NB4 (cell line): ENCODE data around the gene ECHDC3.

Experiments used
- DNase-seq: peaks from one replicate; pipeline ENCODE4 v3.0.0; 2010; ENCODE audit warnings: low read depth
- H3K4me3 ChIP-seq: one replicate; pipeline ENCODE4 v1.5.1; 2011; ENCODE audit warnings: mild to moderate bottlenecking, low read depth, low read length, moderate library complexity
- MYC ChIP-seq: IDR thresholded peaks from 2 replicates; pipeline ENCODE4 v1.6.1; 2011; ENCODE audit warnings: low read depth, low read length
- POLR2A ChIP-seq: IDR thresholded peaks from 2 replicates; pipeline ENCODE4 v1.6.1; 2011; ENCODE audit warnings: mild to moderate bottlenecking; ENCODE audit not compliant: insufficient read length; ENCODE audit errors: extremely low read depth
- TF ChIP-seq, protein P1 (sequence below): IDR thresholded peaks from one replicate; pipeline ENCODE4 v1.5.1; 2012; ENCODE audit warnings: low read depth, low read length
- TF ChIP-seq, protein P2 (sequence below): IDR thresholded peaks from 2 replicates; pipeline ENCODE4 v1.6.1; 2011; ENCODE audit warnings: low read depth, low read length

The ECHDC3 gene

DNA sequence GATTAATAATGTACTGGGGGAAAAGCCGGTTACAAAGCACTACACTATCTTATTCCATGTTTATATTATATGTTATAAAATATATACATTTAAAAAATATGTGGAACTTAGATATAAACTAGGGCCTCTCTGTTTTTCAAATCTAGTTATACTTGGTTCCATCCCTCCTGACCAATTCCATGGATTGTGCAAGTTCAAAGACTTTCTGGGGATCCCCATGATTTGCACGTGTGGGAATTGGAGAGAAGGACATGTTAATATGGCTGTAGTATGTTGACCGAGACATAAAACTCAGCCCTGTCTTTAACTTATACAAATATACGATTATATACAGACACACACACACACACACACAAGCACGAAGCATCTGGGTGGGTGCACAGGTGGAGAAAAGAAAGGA is 18.8 kb upstream of the ECHDC3 start:
- H3K4me3 ChIP-seq = no peak overlapping the region
- TF ChIP-seq, protein P1, sequence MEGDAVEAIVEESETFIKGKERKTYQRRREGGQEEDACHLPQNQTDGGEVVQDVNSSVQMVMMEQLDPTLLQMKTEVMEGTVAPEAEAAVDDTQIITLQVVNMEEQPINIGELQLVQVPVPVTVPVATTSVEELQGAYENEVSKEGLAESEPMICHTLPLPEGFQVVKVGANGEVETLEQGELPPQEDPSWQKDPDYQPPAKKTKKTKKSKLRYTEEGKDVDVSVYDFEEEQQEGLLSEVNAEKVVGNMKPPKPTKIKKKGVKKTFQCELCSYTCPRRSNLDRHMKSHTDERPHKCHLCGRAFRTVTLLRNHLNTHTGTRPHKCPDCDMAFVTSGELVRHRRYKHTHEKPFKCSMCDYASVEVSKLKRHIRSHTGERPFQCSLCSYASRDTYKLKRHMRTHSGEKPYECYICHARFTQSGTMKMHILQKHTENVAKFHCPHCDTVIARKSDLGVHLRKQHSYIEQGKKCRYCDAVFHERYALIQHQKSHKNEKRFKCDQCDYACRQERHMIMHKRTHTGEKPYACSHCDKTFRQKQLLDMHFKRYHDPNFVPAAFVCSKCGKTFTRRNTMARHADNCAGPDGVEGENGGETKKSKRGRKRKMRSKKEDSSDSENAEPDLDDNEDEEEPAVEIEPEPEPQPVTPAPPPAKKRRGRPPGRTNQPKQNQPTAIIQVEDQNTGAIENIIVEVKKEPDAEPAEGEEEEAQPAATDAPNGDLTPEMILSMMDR = no peak
- TF ChIP-seq POLR2A = no peak
- no peak for TF ChIP-seq MYC
- TF ChIP-seq, protein P2, sequence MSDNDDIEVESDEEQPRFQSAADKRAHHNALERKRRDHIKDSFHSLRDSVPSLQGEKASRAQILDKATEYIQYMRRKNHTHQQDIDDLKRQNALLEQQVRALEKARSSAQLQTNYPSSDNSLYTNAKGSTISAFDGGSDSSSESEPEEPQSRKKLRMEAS = no peak
- DNase-seq = no peak

DNA sequence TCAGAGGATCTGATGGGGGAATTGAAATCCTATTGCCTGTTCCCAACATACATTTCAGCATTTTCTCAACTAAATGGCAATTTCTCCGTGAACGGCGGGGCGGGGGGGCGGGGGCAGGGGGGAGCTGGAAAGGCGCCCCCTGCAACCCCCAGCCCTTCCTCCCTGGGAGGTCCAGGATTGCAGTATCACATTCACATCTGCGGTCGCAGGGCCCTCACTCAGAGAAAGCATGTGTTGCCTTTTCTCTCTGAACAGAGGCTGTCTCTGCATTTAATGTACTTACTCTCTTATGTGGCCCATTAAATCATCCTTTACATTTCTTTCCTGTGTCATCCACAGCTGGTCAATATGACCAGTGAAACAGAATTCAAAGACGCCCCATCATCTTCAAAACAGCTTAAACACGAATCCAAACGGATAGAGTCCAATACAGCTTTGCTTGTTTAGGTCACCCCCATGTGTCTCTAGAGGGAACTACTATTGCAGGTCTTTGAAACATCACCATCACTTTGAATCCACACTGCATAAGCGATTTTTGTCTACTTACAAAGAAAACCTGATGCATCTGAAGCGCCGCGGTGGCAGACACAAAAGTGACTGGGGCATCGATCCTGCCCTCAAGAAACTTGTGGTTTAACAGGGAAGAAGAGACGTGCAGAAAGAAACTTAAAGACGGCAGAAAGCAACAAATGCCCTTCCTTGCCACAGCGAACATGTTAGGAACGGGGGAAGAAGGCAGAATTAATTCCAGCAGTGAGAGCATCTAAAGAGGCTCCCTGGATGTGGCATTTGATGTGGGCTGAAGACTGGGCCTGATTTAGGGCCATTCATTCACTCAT is 17.0 kb upstream of the ECHDC3 start:
- peak; percentile 54 for DNase-seq
- H3K4me3 ChIP-seq = no peak overlapping the region
- TF ChIP-seq, protein P2 = no peak
- TF ChIP-seq POLR2A (no peak), MYC (no peak)
- TF ChIP-seq, protein P1 = peak; percentile 30

DNA sequence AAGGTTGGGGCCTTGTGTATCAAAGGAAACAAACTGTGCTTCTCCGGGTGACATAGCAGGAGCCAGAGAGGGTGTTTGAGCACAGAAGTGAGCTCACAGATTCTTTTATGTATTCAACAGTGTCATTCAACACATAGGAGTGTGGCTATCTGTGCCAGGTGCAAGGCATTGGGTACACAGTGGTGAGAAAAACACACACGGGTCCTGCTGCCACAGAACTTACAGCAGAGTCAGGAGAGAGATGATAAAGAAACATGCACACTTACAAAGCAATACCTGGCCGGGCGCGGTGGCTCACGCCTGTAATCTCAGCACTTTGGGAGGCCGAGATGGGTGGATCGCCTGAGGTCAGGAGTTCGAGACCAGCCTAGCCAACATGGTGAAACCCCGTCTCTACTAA is 16.3 kb upstream of the ECHDC3 start:
- TF ChIP-seq, protein P1 = no peak
- TF ChIP-seq POLR2A (no peak), MYC (no peak)
- TF ChIP-seq, protein P2 = no peak
- no peak for DNase-seq
- H3K4me3 ChIP-seq = no peak overlapping the region

DNA sequence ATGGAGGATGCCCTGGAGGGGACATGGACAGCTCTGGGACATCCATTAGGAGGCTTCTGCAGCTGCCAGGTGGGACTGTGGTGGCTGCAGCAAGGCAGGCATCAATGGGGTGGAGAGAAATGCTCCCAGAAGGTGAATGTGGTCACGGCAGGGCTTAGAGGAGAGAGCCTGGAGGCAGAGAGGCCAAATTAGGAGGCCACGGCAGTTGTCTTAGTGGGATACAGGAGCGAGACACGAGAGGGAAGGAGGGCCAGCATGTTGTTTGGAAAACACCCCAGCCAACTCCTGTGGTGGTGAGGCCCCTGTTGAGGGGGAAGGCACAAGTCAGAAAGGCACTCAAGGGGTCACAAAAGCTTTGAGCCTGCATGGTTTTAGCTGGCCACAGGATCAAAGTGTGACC is 14.6 kb upstream of the ECHDC3 start:
- DNase-seq = no peak
- H3K4me3 ChIP-seq = no peak overlapping the region
- TF ChIP-seq, protein P2 = no peak
- TF ChIP-seq POLR2A = no peak
- TF ChIP-seq, protein P1 = no peak
- TF ChIP-seq MYC = no peak

DNA sequence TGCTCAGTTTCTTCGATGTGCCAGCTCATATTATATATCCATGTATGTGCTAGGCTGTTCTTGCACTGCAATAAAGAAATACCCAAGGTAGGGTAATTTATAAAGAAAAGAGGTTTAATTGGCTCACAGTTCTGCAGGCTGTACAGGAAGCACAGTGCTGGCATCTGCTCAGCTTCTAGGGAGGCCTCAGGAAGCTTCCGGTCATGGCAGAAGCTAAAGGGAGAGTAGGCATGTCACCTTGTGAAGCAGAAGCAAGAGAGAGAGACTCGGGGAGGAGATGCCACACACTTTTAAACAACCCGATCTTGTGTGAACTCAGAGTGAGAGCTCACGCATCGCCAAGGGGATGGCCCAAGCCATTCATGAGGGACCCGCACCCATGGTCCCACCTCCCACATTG is 13.8 kb upstream of the ECHDC3 start:
- no peak for DNase-seq
- TF ChIP-seq POLR2A = no peak
- TF ChIP-seq MYC = no peak
- TF ChIP-seq, protein P2 = no peak
- TF ChIP-seq, protein P1 = no peak

DNA sequence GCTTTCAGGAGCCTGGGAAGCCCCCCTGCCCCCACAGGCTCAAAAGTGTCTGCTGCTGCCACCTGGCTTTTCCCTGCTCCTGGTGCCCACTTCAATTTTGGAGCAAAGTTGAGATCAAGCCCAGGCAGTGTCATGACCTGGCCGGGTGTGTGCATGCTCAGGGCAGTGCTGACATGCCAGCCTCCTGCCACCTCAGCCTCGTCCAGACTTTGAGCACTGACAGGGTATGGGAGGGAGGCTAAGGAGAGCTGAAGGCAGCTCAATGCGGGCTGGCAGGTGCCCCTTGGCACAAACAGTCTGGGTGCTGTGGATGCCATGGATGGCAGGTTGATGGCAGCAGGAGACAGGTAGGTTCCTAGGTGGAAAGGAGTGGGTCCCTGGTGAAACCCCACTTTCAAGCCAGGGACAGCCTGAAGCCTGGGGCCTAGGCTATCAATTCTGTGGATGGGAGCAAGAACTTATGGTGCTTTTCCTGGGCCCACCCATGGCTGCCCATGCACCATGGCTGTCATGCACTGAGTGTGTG is 12.3 kb upstream of the ECHDC3 start:
- no peak for DNase-seq
- H3K4me3 ChIP-seq = no peak overlapping the region
- TF ChIP-seq MYC (no peak), POLR2A (no peak)
- TF ChIP-seq, protein P1 = no peak
- TF ChIP-seq, protein P2 = no peak

More for the DNA sequence above, 13.8 kb upstream of the ECHDC3 start:
- H3K4me3 ChIP-seq = no peak overlapping the region
